Neutrophil (primary cell): ENCODE measurements around the gene GVQW3.

ENCODE experiments used
- H3K27ac ChIP-seq: fragments of 200-600 bp; sonication (generic); 2 replicates; pipeline ENCODE4 v1.5.1; 2016; ENCODE audit warnings: mild to moderate bottlenecking, moderate library complexity
- H3K27me3 ChIP-seq: fragments of 200-600 bp; sonication (generic); 2 replicates; pipeline ENCODE4 v1.6.0; 2016; ENCODE audit warnings: mild to moderate bottlenecking
- H3K36me3 ChIP-seq: fragments of 200-600 bp; sonication (generic); 2 replicates; pipeline ENCODE4 v1.5.1; 2017
- H3K4me1 ChIP-seq, 2 experiments: fragments of 200-600 bp in 1 of 2; sonication (generic) in 1 of 2; 1 replicate in 1 of 2; 2 replicates in 1 of 2; pipeline versions ENCODE4 v1.5.1 to v1.6.1; 2013 to 2016; ENCODE audit warnings: low read depth in 1 of 2, low read length in 1 of 2, mild to moderate bottlenecking in 1 of 2, moderate library complexity in 1 of 2; ENCODE audit not compliant: control insufficient read depth in 1 of 2, insufficient read depth in 1 of 2
- H3K4me3 ChIP-seq, 2 experiments: fragments of 200-600 bp in 1 of 2; sonication (generic) in 1 of 2; 1 replicate in 1 of 2; 2 replicates in 1 of 2; pipeline ENCODE4 v1.5.1; 2013 to 2016; ENCODE audit warnings: low read depth in 1 of 2, low read length in 1 of 2, mild to moderate bottlenecking in 1 of 2, moderate library complexity in 1 of 2
- H3K9me3 ChIP-seq: fragments of 200-600 bp; sonication (generic); 2 replicates; pipeline ENCODE4 v1.5.1; 2016
- CTCF ChIP-seq: fragments of 200-600 bp; sonication (generic); IDR thresholded peaks from 2 replicates; pipeline ENCODE4 v1.5.1; 2016; ENCODE audit warnings: antibody characterized with exemption

GVQW3 gene

GRCh38 chr11:76361776-76362175, 19.3 kb upstream of the GVQW3 start:
- Histone ChIP-seq H3K9me3 (no peaks in the 10 kb centered on the region), H3K27me3 (no peaks in the 10 kb centered on the region), H3K36me3 (peaks cover 18% of the 10 kb centered on the region), H3K4me3 (no peak overlapping the region), H3K4me1 (no peaks in the 10 kb centered on the region), H3K27ac (no peak overlapping the region)
- TF ChIP-seq CTCF = no peak

GRCh38 chr11:76362716-76363115, 18.4 kb upstream of the GVQW3 start:
- Histone ChIP-seq H3K4me3 (no peak overlapping the region), H3K4me1 (no peaks in the 10 kb centered on the region), H3K36me3 (peaks cover 18% of the 10 kb centered on the region), H3K27me3 (no peaks in the 10 kb centered on the region), H3K9me3 (no peaks in the 10 kb centered on the region), H3K27ac (no peak overlapping the region)
- no peak for TF ChIP-seq CTCF

DNA sequence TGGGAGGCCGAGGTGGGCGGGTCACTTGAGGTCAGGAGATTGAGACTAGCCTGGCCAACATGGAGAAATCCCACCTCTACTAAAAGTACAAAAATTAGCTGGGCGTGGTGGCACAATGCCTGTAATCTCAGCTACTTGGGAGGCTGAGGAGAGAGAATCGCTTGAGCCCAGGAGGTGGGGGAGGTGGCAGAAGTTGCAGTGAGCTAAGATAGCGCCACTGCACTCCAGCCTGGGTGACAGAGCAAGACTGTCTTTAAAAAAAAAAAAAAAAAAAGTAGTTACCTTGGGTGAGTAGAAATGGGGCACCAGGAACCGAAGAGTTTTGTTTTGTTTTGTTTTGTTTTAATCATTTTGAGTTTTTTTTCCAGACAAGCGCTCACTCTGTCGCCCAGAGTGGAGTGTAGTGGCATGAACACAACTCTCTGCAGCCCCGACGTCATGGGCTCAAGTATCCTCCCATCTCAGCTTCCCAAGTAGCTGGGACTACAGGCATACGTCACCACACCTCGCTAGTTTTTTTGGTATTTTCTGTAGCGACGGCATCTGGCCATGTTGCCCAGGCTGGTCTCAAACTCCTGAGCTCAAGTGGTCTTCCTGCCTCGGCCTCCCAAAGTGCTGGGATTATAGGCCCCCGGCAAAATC, 16.0 kb upstream of the GVQW3 start:
- H3K27ac ChIP-seq = no peak overlapping the region
- H3K36me3 ChIP-seq = peaks cover 8% of the 10 kb centered on the region
- H3K4me3 ChIP-seq = no peak overlapping the region
- TF ChIP-seq CTCF = no peak
- no peaks in the 10 kb centered on the region for H3K9me3 ChIP-seq
- H3K4me1 ChIP-seq = no peaks in the 10 kb centered on the region
- no peaks in the 10 kb centered on the region for H3K27me3 ChIP-seq

DNA sequence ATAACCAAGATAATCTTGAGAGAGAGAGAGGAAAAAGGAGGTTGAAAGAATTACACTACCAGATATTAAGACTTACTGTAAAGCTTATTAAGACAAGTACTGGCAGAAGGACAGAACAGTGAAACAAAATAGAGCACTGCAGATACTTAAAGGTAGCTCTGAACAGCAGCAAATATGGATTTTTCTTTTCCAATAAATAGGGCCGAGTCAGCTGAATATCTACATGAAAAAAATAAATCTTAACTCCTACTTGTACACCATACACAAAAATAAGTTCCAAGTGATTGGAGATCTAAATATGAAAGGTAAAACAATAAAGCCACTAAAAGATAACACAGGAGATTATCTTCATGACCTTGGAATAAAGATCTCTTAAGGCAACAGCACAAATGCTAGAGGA, 12.6 kb upstream of the GVQW3 start:
- TF ChIP-seq CTCF = no peak
- no peak overlapping the region for H3K4me3 ChIP-seq
- no peaks in the 10 kb centered on the region for H3K4me1 ChIP-seq

GRCh38 chr11:76369406-76369805, 11.7 kb upstream of the GVQW3 start:
- H3K4me1 ChIP-seq = no peaks in the 10 kb centered on the region
- H3K9me3 ChIP-seq = no peaks in the 10 kb centered on the region
- TF ChIP-seq CTCF = no peak
- H3K36me3 ChIP-seq = peaks cover 1% of the 10 kb centered on the region
- no peaks in the 10 kb centered on the region for H3K27me3 ChIP-seq
- no peak overlapping the region for H3K4me3 ChIP-seq
- H3K27ac ChIP-seq = no peak overlapping the region

More for the DNA sequence above, 12.6 kb upstream of the GVQW3 start:
- peaks cover 5% of the 10 kb centered on the region for H3K36me3 ChIP-seq
- H3K27me3 ChIP-seq = no peaks in the 10 kb centered on the region
- H3K9me3 ChIP-seq = no peaks in the 10 kb centered on the region
- no peak overlapping the region for H3K27ac ChIP-seq
